Fibroblast of skin of right biceps (primary cell): ENCODE results near the gene CWF19L2.

Source experiments
- DNase-seq: peaks from one replicate; pipeline ENCODE4 v3.0.0-alpha.2; 2013

The CWF19L2 gene

GRCh38 chr11:107282195-107282594 is 175.4 kb downstream of the CWF19L2 start:
- no peak for DNase-seq
